HS-27A (cell line): ENCODE data around the gene UNC5B.

ENCODE experiments used
- DNase-seq: peaks from one replicate; pipeline ENCODE4 v3.0.0-alpha.2; 2012; ENCODE audit warnings: low read depth, missing footprints

UNC5B gene

GRCh38 chr10:71212318-71213126 lies at the start of gene UNC5B:
Gene UNC5B, plus strand, starts transcription at chr10:71212570. Its CDS starts 416 bp downstream, at chr10:71212986.
- no peak for DNase-seq

GRCh38 chr10:71173466-71173865 lies 38.9 kb upstream of the UNC5B start:
- DNase-seq: no peak

- DNase-seq: no peak
Measured at GRCh38 chr10:71176661-71177060, 35.7 kb upstream of the UNC5B start.

GRCh38 chr10:71177651-71178199 lies 34.6 kb upstream of the UNC5B start:
- DNase-seq: no peak

GRCh38 chr10:71178880-71179279 lies 33.5 kb upstream of the UNC5B start:
- no peak for DNase-seq

GRCh38 chr10:71179382-71179781 lies 33.0 kb upstream of the UNC5B start:
- DNase-seq: no peak

- DNase-seq: no peak
Measured at GRCh38 chr10:71184421-71184820, 27.9 kb upstream of the UNC5B start.

- DNase-seq: no peak
Measured at GRCh38 chr10:71185209-71185608, 27.2 kb upstream of the UNC5B start.

- DNase-seq: no peak
Measured at GRCh38 chr10:71187197-71187596, 25.2 kb upstream of the UNC5B start.

GRCh38 chr10:71187600-71187999 lies 24.8 kb upstream of the UNC5B start:
- no peak for DNase-seq

GRCh38 chr10:71188201-71188600 lies 24.2 kb upstream of the UNC5B start:
- DNase-seq: no peak

- DNase-seq: no peak
Measured at GRCh38 chr10:71191019-71191418, 21.4 kb upstream of the UNC5B start.

- no peak for DNase-seq
Measured at GRCh38 chr10:71191551-71192076, 20.8 kb upstream of the UNC5B start.

GRCh38 chr10:71193516-71193915 lies 18.9 kb upstream of the UNC5B start:
- no peak for DNase-seq

GRCh38 chr10:71197955-71198354 lies 14.4 kb upstream of the UNC5B start:
- no peak for DNase-seq

GRCh38 chr10:71201849-71202248 lies 10.5 kb upstream of the UNC5B start:
- DNase-seq: no peak

GRCh38 chr10:71202314-71202713 lies 10.1 kb upstream of the UNC5B start:
- no peak for DNase-seq

GRCh38 chr10:71203124-71203523 lies 9.2 kb upstream of the UNC5B start:
- DNase-seq: no peak

- DNase-seq: no peak
Measured at GRCh38 chr10:71203716-71204115, 8.7 kb upstream of the UNC5B start.

- DNase-seq: no peak
Measured at GRCh38 chr10:71204746-71205145, 7.6 kb upstream of the UNC5B start.

- no peak for DNase-seq
Measured at GRCh38 chr10:71205468-71205867, 6.9 kb upstream of the UNC5B start.

- DNase-seq: no peak
Measured at GRCh38 chr10:71206911-71207310, 5.5 kb upstream of the UNC5B start.

GRCh38 chr10:71207578-71207977 lies 4.8 kb upstream of the UNC5B start:
- DNase-seq: no peak

- DNase-seq: no peak
Measured at GRCh38 chr10:71209352-71209715, 3.0 kb upstream of the UNC5B start.
